ENCODE data around the gene PAPPA.
A peak's percentile ranks its signal among the peaks of the same experiment; 100 is the strongest.

PAPPA gene

GRCh38 chr9:116153765-116154333, at the start of gene PAPPA:
TSS of gene PAPPA (plus strand) at chr9:116153791. CDS start at chr9:116154173, 382 bp downstream.
- no peak for DNase-seq (ENCODE audit: low read depth)

- DNase-seq (ENCODE audit: low read depth): peak; percentile 66
These were observed 49.4 kb upstream of the PAPPA start for GRCh38 chr9:116103976-116104820.

- no peak for DNase-seq (ENCODE audit: low read depth)
These were observed 41.4 kb upstream of the PAPPA start for GRCh38 chr9:116112236-116112635.

- peak; percentile 58 for DNase-seq (ENCODE audit: low read depth)
These were observed 37.7 kb upstream of the PAPPA start for GRCh38 chr9:116115761-116116353.

- DNase-seq (ENCODE audit: low read depth): no peak
These were observed 37.2 kb upstream of the PAPPA start for GRCh38 chr9:116116393-116116792.

- no peak for DNase-seq (ENCODE audit: low read depth)
These were observed 30.4 kb upstream of the PAPPA start for GRCh38 chr9:116123171-116123570.

GRCh38 chr9:116124472-116125040, 29.0 kb upstream of the PAPPA start:
- DNase-seq (ENCODE audit: low read depth): peak; percentile 80

- DNase-seq (ENCODE audit: low read depth): no peak
These were observed 20.4 kb upstream of the PAPPA start for GRCh38 chr9:116133163-116133562.

GRCh38 chr9:116134975-116135374, 18.6 kb upstream of the PAPPA start:
- DNase-seq (ENCODE audit: low read depth): no peak

- no peak for DNase-seq (ENCODE audit: low read depth)
These were observed 16.6 kb upstream of the PAPPA start for GRCh38 chr9:116137010-116137409.

- no peak for DNase-seq (ENCODE audit: low read depth)
These were observed 16.0 kb upstream of the PAPPA start for GRCh38 chr9:116137581-116137980.

GRCh38 chr9:116141864-116142561, 11.6 kb upstream of the PAPPA start:
- DNase-seq (ENCODE audit: low read depth): peak; percentile 84

GRCh38 chr9:116142706-116143492, 10.7 kb upstream of the PAPPA start:
- no peak for DNase-seq (ENCODE audit: low read depth)

- DNase-seq (ENCODE audit: low read depth): peak; percentile 90
These were observed 9.6 kb upstream of the PAPPA start for GRCh38 chr9:116144038-116144437.

- DNase-seq (ENCODE audit: low read depth): peak; percentile 62
These were observed 9.0 kb upstream of the PAPPA start for GRCh38 chr9:116144555-116144954.

GRCh38 chr9:116145036-116145435, 8.6 kb upstream of the PAPPA start:
- no peak for DNase-seq (ENCODE audit: low read depth)

- peak; percentile 70 for DNase-seq (ENCODE audit: low read depth)
These were observed 5.8 kb upstream of the PAPPA start for GRCh38 chr9:116147821-116148220.

GRCh38 chr9:116149844-116150243, 3.7 kb upstream of the PAPPA start:
- DNase-seq (ENCODE audit: low read depth): peak; percentile 34

- DNase-seq (ENCODE audit: low read depth): no peak
These were observed 2.4 kb upstream of the PAPPA start for GRCh38 chr9:116151199-116151598.

- DNase-seq (ENCODE audit: low read depth): peak; percentile 97
These were observed 1.6 kb upstream of the PAPPA start for GRCh38 chr9:116151966-116152381.

- DNase-seq (ENCODE audit: low read depth): no peak
These were observed 1.2 kb upstream of the PAPPA start for GRCh38 chr9:116152390-116152789.

All from amniotic epithelial cell (primary cell).